SK-N-SH treated with all-trans-retinoic acid at 6 μM for 48 hours (cell line): Measurements from ENCODE around the gene NUBPL.

ENCODE experiments used
- ATAC-seq: fragments of 200-7000 bp; cut with Tn5 transposase; 3 replicates; pipeline ENCODE4 v1.9.1; 2020; ENCODE audit warnings: mild to moderate bottlenecking, moderate library complexity
- ARNTL ChIP-seq: fragments of 450-650 bp; formaldehyde crosslinking; IDR thresholded peaks from 2 replicates; pipeline ENCODE4 v1.5.0; 2020; ENCODE audit warnings: low read depth, mild to moderate bottlenecking, moderate library complexity, borderline replicate concordance
- BACH2 ChIP-seq: fragments of 250-450 bp; sonication (Bioruptor Pico); IDR thresholded peaks from 2 replicates; pipeline ENCODE4 v1.9.0; 2021; ENCODE audit warnings: mild to moderate bottlenecking, borderline replicate concordance
- CREB5 ChIP-seq: fragments of 250-450 bp; sonication (Bioruptor Pico); IDR thresholded peaks from 2 replicates; pipeline ENCODE4 v1.5.1; 2020; ENCODE audit warnings: low read depth, mild to moderate bottlenecking, moderate library complexity
- CSDC2 ChIP-seq: fragments of 250-450 bp; sonication (Bioruptor Pico); IDR thresholded peaks from 2 replicates; pipeline ENCODE4 v1.5.0; 2020; ENCODE audit warnings: mild to moderate bottlenecking, moderate library complexity
- CSRNP3 ChIP-seq: fragments of 250-450 bp; sonication (Bioruptor Pico); IDR thresholded peaks from 2 replicates; pipeline ENCODE4 v1.5.1; 2021; ENCODE audit warnings: mild to moderate bottlenecking, moderate library complexity
- ESRRG ChIP-seq: fragments of 250-450 bp; sonication (Bioruptor Pico); IDR thresholded peaks from 2 replicates; pipeline ENCODE4 v1.6.1; 2021; ENCODE audit warnings: mild to moderate bottlenecking
- GLIS3 ChIP-seq: fragments of 250-450 bp; sonication (Bioruptor Pico); IDR thresholded peaks from 2 replicates; pipeline ENCODE4 v1.5.0; 2020; ENCODE audit warnings: mild to moderate bottlenecking, moderate library complexity
- ISL1 ChIP-seq: fragments of 250-450 bp; sonication (Bioruptor Pico); IDR thresholded peaks from 2 replicates; pipeline ENCODE4 v2.1.2; 2022; ENCODE audit warnings: mild to moderate bottlenecking, moderate library complexity
- OSR1 ChIP-seq: fragments of 250-450 bp; sonication (Bioruptor Pico); IDR thresholded peaks from 2 replicates; pipeline ENCODE4 v1.8.0; 2022; ENCODE audit warnings: moderate library complexity, mild to moderate bottlenecking, inconsistent platforms
- RARB ChIP-seq: fragments of 250-450 bp; sonication (Bioruptor Pico); IDR thresholded peaks from 2 replicates; pipeline ENCODE4 v1.8.0; 2021; ENCODE audit warnings: mild to moderate bottlenecking, moderate library complexity
- SNAI2 ChIP-seq: fragments of 250-450 bp; sonication (Bioruptor Pico); IDR thresholded peaks from 2 replicates; pipeline ENCODE4 v1.5.0; 2020; ENCODE audit warnings: mild to moderate bottlenecking, moderate library complexity
- TCF4 ChIP-seq: fragments of 250-450 bp; sonication (Bioruptor Pico); IDR thresholded peaks from 2 replicates; pipeline ENCODE4 v1.8.0; 2021; ENCODE audit warnings: mild to moderate bottlenecking, moderate library complexity, borderline replicate concordance
- TOX ChIP-seq: fragments of 250-450 bp; sonication (Bioruptor Pico); IDR thresholded peaks from 2 replicates; pipeline ENCODE4 v1.8.0; 2021; ENCODE audit warnings: mild to moderate bottlenecking, moderate library complexity, borderline replicate concordance
- ZFP3 ChIP-seq: fragments of 250-450 bp; sonication (Bioruptor Pico); IDR thresholded peaks from 2 replicates; pipeline ENCODE4 v1.5.0; 2020; ENCODE audit warnings: mild to moderate bottlenecking, moderate library complexity
- ZNF565 ChIP-seq: fragments of 450-650 bp; formaldehyde crosslinking; conservative IDR thresholded peaks from 2 replicates; pipeline ENCODE4 v1.5.0; 2020; ENCODE audit warnings: low read depth, mild to moderate bottlenecking, moderate library complexity
- ZNF70 ChIP-seq: fragments of 450-650 bp; formaldehyde crosslinking; IDR thresholded peaks from 2 replicates; pipeline ENCODE4 v1.5.0; 2020; ENCODE audit warnings: mild to moderate bottlenecking, moderate library complexity
- ZNF8 ChIP-seq: fragments of 450-650 bp; formaldehyde crosslinking; IDR thresholded peaks from 2 replicates; pipeline ENCODE4 v1.5.0; 2020; ENCODE audit warnings: mild to moderate bottlenecking, moderate library complexity
- TF ChIP-seq, protein P1 (sequence below): fragments of 250-450 bp; sonication (Bioruptor Pico); IDR thresholded peaks from 2 replicates; pipeline ENCODE4 v1.8.0; 2021; ENCODE audit warnings: low read depth, mild to moderate bottlenecking, moderate library complexity, borderline replicate concordance
- TF ChIP-seq, protein P2 (sequence below): fragments of 250-450 bp; sonication (Bioruptor Pico); IDR thresholded peaks from 2 replicates; pipeline ENCODE4 v1.8.0; 2020; ENCODE audit warnings: mild to moderate bottlenecking, moderate library complexity, borderline replicate concordance
- TF ChIP-seq, protein P3 (sequence below): fragments of 250-450 bp; sonication (Bioruptor Pico); IDR thresholded peaks from 2 replicates; pipeline ENCODE4 v1.5.0; 2020; ENCODE audit warnings: mild to moderate bottlenecking, moderate library complexity

NUBPL gene

DNA sequence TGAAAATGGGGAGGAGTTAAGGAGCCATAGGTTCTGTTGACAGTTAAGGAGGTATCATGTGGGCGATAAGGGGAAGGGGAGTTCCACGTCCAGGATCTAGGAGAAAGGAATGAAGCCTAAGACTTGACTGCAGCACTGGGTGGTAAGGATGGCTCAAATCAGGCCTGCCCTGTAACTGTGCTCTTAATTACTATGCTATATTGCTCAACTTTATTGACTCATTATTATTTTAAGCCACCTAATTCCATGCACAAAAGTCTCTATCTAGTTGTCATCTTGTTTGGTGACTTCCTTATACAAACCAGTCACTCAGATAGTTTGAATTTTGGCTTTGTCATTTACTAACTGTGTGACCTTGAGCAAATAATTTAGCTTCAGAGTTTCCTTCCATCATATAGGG lies 273.8 kb downstream of the NUBPL start:
- ATAC-seq = no peak
- TF ChIP-seq ZNF565 (CRISPR knock-in tag) (no peak), BACH2 (CRISPR knock-in tag) (no peak), TCF4 (CRISPR knock-in tag) (no peak), CSRNP3 (no peak), GLIS3 (no peak), RARB (no peak), ZNF8 (CRISPR knock-in tag) (no peak), ESRRG (CRISPR knock-in tag) (no peak), CSDC2 (no peak)
- TF ChIP-seq, protein P1, sequence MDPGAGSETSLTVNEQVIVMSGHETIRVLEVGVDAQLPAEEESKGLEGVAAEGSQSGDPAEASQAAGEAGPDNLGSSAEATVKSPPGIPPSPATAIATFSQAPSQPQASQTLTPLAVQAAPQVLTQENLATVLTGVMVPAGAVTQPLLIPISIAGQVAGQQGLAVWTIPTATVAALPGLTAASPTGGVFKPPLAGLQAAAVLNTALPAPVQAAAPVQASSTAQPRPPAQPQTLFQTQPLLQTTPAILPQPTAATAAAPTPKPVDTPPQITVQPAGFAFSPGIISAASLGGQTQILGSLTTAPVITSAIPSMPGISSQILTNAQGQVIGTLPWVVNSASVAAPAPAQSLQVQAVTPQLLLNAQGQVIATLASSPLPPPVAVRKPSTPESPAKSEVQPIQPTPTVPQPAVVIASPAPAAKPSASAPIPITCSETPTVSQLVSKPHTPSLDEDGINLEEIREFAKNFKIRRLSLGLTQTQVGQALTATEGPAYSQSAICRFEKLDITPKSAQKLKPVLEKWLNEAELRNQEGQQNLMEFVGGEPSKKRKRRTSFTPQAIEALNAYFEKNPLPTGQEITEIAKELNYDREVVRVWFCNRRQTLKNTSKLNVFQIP (CRISPR knock-in tag) = no peak
- TF ChIP-seq, protein P2, sequence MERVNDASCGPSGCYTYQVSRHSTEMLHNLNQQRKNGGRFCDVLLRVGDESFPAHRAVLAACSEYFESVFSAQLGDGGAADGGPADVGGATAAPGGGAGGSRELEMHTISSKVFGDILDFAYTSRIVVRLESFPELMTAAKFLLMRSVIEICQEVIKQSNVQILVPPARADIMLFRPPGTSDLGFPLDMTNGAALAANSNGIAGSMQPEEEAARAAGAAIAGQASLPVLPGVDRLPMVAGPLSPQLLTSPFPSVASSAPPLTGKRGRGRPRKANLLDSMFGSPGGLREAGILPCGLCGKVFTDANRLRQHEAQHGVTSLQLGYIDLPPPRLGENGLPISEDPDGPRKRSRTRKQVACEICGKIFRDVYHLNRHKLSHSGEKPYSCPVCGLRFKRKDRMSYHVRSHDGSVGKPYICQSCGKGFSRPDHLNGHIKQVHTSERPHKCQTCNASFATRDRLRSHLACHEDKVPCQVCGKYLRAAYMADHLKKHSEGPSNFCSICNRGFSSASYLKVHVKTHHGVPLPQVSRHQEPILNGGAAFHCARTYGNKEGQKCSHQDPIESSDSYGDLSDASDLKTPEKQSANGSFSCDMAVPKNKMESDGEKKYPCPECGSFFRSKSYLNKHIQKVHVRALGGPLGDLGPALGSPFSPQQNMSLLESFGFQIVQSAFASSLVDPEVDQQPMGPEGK (CRISPR knock-in tag) = no peak

DNA sequence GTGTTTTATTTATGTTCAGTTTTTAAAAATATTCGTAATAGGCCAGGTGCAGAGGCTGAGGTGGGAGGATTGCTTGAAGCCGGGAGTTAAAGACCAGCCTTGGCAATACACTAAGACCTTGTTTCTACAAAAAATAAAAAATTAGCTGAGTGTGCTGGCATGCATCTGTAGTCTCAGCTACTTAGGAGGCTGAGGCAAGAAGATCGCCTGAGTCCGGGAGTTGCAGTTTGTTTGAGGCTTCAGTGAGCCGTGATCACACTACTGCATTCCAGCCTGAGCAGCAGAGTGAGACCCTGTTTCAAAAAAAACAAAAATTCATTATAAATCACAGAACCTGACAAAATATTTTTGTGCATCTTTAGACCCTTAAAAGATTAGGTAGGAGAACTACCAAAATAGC lies 275.8 kb downstream of the NUBPL start:
- no peak for TF ChIP-seq OSR1 (CRISPR knock-in tag)
- TF ChIP-seq ZNF70 (CRISPR knock-in tag) = no peak
- TF ChIP-seq, protein P1 (CRISPR knock-in tag) = no peak
- no peak for TF ChIP-seq ARNTL
- TF ChIP-seq GLIS3 = no peak
- TF ChIP-seq, protein P3, sequence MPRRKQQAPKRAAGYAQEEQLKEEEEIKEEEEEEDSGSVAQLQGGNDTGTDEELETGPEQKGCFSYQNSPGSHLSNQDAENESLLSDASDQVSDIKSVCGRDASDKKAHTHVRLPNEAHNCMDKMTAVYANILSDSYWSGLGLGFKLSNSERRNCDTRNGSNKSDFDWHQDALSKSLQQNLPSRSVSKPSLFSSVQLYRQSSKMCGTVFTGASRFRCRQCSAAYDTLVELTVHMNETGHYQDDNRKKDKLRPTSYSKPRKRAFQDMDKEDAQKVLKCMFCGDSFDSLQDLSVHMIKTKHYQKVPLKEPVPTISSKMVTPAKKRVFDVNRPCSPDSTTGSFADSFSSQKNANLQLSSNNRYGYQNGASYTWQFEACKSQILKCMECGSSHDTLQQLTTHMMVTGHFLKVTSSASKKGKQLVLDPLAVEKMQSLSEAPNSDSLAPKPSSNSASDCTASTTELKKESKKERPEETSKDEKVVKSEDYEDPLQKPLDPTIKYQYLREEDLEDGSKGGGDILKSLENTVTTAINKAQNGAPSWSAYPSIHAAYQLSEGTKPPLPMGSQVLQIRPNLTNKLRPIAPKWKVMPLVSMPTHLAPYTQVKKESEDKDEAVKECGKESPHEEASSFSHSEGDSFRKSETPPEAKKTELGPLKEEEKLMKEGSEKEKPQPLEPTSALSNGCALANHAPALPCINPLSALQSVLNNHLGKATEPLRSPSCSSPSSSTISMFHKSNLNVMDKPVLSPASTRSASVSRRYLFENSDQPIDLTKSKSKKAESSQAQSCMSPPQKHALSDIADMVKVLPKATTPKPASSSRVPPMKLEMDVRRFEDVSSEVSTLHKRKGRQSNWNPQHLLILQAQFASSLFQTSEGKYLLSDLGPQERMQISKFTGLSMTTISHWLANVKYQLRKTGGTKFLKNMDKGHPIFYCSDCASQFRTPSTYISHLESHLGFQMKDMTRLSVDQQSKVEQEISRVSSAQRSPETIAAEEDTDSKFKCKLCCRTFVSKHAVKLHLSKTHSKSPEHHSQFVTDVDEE = no peak
- no peak for TF ChIP-seq ZNF565 (CRISPR knock-in tag)
- TF ChIP-seq CSDC2 = no peak
- TF ChIP-seq ZNF8 (CRISPR knock-in tag) = no peak
- TF ChIP-seq TOX (CRISPR knock-in tag) = no peak
- TF ChIP-seq ISL1 (CRISPR knock-in tag) = no peak
- no peak for TF ChIP-seq TCF4 (CRISPR knock-in tag)
- TF ChIP-seq CREB5 = no peak
- no peak for TF ChIP-seq CSRNP3
- TF ChIP-seq RARB = no peak
- TF ChIP-seq ZFP3 = no peak
- TF ChIP-seq SNAI2 (CRISPR knock-in tag) = no peak
- TF ChIP-seq, protein P2 (CRISPR knock-in tag) = no peak
- TF ChIP-seq, all 23 proteins: peak for 0
- no peak for ATAC-seq
